K562 (cell line): ENCODE data around the gene DNAJB12. TPM values are rescaled to one million over a fixed set of nuclear protein-coding genes. Genes with fewer than 3 reads are reported as not detected.
A peak's percentile ranks its signal among the peaks of the same experiment; 100 is the strongest.

Experiments used
- ADNP ChIP-seq: fragments of 200-800 bp; sonication (Bioruptor generic); IDR thresholded peaks from 2 replicates; pipeline ENCODE4 v1.6.1; 2016; ENCODE audit warnings: missing genetic modification characterization, missing compliant biosample characterization
- BHLHE40 ChIP-seq: IDR thresholded peaks from 2 replicates; pipeline ENCODE4 v1.6.1; 2011; ENCODE audit warnings: low read length, improper control_type of control experiment
- BRF1 ChIP-seq: IDR thresholded peaks from 3 replicates; pipeline ENCODE4 v1.6.1; 2011; ENCODE audit warnings: borderline replicate concordance, mild to moderate bottlenecking; ENCODE audit not compliant: insufficient read length; ENCODE audit errors: extremely low read depth
- C11orf30 ChIP-seq: fragments of 450-650 bp; IDR thresholded peaks from 2 replicates; pipeline ENCODE4 v1.6.1; 2016; ENCODE audit warnings: low read depth, mild to moderate bottlenecking
- CREM ChIP-seq: IDR thresholded peaks from 2 replicates; pipeline ENCODE4 v1.6.1; 2014; ENCODE audit warnings: antibody characterized with exemption, low read depth
- GABPB1 ChIP-seq: sonication (generic); formaldehyde crosslinking; IDR thresholded peaks from 2 replicates; pipeline ENCODE4 v1.8.0; 2022; ENCODE audit warnings: mild to moderate bottlenecking, missing genetic modification reagents
- LEF1 ChIP-seq: fragments of 450-650 bp; IDR thresholded peaks from 2 replicates; pipeline ENCODE4 v1.6.1; 2016; ENCODE audit warnings: mild to moderate bottlenecking
- MEF2D ChIP-seq: conservative IDR thresholded peaks from 2 replicates; pipeline ENCODE4 v1.6.1; 2016; ENCODE audit warnings: low read depth, missing genetic modification characterization, missing compliant biosample characterization
- NFXL1 ChIP-seq: fragments of 450-650 bp; formaldehyde crosslinking; IDR thresholded peaks from 2 replicates; pipeline ENCODE4 v1.4.0; 2021; ENCODE audit warnings: mild to moderate bottlenecking
- ZKSCAN8 ChIP-seq: fragments of 200-800 bp; sonication (Bioruptor generic); IDR thresholded peaks from 2 replicates; pipeline ENCODE4 v1.6.1; 2016; ENCODE audit warnings: missing genetic modification characterization, missing compliant biosample characterization
- ZNF324 ChIP-seq: fragments of 250-450 bp; sonication (Bioruptor Pico); IDR thresholded peaks from 2 replicates; pipeline ENCODE4 v1.4.0; 2020; ENCODE audit warnings: mild to moderate bottlenecking
- ZZZ3 ChIP-seq: fragments of 450-650 bp; IDR thresholded peaks from 2 replicates; pipeline ENCODE4 v1.6.1; 2016; ENCODE audit warnings: antibody characterized with exemption, mild to moderate bottlenecking, moderate library complexity
- polyA plus RNA-seq, 8 experiments: library from polyadenylated mRNA; depleted of rRNA in 4 of 8; stranded (reverse) in 5 of 8; unstranded in 3 of 8; fragments of >200 nt; fragmentation: Nextera tagmentation in 2 of 8; fragmentation: Illumina TruSeq in 1 of 8; extraction: Ambion mirVana in 2 of 8; extraction: Trizol in 1 of 8; gene quantifications; 2 replicates each; pipeline versions ENCODE4 v1.2.1 to v1.2.3, GENCODE V29; 2011 to 2014; ENCODE audit warnings: inconsistent platforms in 1 of 8, missing spikeins in 1 of 8
- total RNA-seq, 7 experiments: library from RNA; depleted of rRNA in 6 of 7; stranded (reverse); fragments of >200 nt in 6 of 7; fragmentation: Illumina TruSeq in 2 of 7; extraction: Trizol in 2 of 7; gene quantifications; 2 replicates each; pipeline versions ENCODE4 v1.2.1 to v1.2.3, GENCODE V29; 2011 to 2021; ENCODE audit warnings: low replicate concordance in 1 of 7
- TF ChIP-seq, protein P1 (sequence below): sonication (generic); formaldehyde crosslinking; IDR thresholded peaks from 2 replicates; pipeline ENCODE4 v1.4.0; 2020; ENCODE audit warnings: mild to moderate bottlenecking, missing genetic modification reagents
- TF ChIP-seq, protein P2 (sequence below): fragments of 250-450 bp; sonication (Bioruptor Pico); IDR thresholded peaks from 2 replicates; pipeline ENCODE4 v1.4.0; 2020
- TF ChIP-seq, protein P3 (sequence below): fragments of 200-800 bp; sonication (Bioruptor generic); IDR thresholded peaks from 2 replicates; pipeline ENCODE4 v1.6.1; 2016; ENCODE audit warnings: missing genetic modification characterization, missing compliant biosample characterization

The DNAJB12 gene
- total and polyA plus RNA-seq, 9 of the 15 experiments (the other 6 are each of a cell fraction or from before 2014, with no cell fraction given), result 3.5 to 31.5 (median 20.3) TPM

DNA sequence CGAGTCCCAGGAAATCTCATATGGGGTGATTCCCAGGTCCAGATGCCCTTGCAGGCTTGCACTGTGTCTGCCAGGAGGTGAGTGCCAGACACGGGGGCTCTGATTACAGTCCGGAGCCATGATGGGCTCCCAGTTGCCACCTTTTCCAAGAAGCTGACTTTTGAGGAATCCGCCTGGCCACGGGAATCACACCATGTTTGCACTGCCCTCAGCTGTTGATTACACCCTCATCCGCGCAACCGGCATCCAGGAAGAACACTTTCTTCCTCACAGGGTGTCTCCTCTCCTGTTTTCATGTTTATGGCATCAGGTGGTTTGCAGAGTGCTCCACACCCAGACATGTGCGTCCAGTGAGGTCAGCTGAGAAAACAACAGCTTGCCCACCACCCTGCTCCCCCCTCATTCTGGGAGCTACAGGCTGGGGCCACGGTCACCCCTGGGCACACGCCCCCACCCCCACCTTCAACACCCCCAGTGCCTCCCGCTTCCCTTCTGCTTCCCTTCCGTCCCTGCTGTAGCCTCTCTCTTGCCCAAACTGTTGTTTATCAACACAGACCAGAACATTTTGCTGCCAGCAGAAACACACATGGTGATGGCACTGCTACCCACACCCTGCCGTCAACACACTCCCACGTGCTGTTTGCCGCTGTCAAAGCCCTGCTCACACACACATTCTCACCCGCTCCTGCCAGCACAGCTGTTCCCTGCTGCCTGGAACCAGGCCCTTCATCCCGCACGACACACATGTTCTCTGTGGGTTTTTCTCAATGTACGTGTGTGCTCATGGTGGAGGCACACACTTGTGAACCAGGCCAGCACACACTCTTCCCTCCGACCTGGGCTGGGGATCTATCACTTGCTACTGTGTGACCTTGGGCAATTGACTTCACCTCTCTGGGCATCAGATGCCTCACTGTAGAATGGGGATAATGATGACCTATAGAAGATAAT, 45.2 kb downstream of the DNAJB12 start (continued):
- TF ChIP-seq, protein P1, sequence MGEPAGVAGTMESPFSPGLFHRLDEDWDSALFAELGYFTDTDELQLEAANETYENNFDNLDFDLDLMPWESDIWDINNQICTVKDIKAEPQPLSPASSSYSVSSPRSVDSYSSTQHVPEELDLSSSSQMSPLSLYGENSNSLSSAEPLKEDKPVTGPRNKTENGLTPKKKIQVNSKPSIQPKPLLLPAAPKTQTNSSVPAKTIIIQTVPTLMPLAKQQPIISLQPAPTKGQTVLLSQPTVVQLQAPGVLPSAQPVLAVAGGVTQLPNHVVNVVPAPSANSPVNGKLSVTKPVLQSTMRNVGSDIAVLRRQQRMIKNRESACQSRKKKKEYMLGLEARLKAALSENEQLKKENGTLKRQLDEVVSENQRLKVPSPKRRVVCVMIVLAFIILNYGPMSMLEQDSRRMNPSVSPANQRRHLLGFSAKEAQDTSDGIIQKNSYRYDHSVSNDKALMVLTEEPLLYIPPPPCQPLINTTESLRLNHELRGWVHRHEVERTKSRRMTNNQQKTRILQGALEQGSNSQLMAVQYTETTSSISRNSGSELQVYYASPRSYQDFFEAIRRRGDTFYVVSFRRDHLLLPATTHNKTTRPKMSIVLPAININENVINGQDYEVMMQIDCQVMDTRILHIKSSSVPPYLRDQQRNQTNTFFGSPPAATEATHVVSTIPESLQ, result no peak
- TF ChIP-seq, protein P2, sequence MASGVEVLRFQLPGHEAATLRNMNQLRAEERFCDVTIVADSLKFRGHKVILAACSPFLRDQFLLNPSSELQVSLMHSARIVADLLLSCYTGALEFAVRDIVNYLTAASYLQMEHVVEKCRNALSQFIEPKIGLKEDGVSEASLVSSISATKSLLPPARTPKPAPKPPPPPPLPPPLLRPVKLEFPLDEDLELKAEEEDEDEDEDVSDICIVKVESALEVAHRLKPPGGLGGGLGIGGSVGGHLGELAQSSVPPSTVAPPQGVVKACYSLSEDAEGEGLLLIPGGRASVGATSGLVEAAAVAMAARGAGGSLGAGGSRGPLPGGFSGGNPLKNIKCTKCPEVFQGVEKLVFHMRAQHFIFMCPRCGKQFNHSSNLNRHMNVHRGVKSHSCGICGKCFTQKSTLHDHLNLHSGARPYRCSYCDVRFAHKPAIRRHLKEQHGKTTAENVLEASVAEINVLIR (CRISPR knock-in tag), result peak; percentile 65
- no peak for TF ChIP-seq C11orf30
- no peak for TF ChIP-seq CREM
- TF ChIP-seq ZNF324 (CRISPR knock-in tag), result peak; percentile 11; the same call in 1 of the 2 replicates
- TF ChIP-seq, protein P3, sequence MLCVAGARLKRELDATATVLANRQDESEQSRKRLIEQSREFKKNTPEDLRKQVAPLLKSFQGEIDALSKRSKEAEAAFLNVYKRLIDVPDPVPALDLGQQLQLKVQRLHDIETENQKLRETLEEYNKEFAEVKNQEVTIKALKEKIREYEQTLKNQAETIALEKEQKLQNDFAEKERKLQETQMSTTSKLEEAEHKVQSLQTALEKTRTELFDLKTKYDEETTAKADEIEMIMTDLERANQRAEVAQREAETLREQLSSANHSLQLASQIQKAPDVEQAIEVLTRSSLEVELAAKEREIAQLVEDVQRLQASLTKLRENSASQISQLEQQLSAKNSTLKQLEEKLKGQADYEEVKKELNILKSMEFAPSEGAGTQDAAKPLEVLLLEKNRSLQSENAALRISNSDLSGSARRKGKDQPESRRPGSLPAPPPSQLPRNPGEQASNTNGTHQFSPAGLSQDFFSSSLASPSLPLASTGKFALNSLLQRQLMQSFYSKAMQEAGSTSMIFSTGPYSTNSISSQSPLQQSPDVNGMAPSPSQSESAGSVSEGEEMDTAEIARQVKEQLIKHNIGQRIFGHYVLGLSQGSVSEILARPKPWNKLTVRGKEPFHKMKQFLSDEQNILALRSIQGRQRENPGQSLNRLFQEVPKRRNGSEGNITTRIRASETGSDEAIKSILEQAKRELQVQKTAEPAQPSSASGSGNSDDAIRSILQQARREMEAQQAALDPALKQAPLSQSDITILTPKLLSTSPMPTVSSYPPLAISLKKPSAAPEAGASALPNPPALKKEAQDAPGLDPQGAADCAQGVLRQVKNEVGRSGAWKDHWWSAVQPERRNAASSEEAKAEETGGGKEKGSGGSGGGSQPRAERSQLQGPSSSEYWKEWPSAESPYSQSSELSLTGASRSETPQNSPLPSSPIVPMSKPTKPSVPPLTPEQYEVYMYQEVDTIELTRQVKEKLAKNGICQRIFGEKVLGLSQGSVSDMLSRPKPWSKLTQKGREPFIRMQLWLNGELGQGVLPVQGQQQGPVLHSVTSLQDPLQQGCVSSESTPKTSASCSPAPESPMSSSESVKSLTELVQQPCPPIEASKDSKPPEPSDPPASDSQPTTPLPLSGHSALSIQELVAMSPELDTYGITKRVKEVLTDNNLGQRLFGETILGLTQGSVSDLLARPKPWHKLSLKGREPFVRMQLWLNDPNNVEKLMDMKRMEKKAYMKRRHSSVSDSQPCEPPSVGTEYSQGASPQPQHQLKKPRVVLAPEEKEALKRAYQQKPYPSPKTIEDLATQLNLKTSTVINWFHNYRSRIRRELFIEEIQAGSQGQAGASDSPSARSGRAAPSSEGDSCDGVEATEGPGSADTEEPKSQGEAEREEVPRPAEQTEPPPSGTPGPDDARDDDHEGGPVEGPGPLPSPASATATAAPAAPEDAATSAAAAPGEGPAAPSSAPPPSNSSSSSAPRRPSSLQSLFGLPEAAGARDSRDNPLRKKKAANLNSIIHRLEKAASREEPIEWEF, result peak; percentile 85
- TF ChIP-seq BHLHE40, result 0 out of 2 replicates have a peak, but pooled peaks have one; percentile 23
- peak; percentile 49; the same call in 1 of the 2 replicates for TF ChIP-seq GABPB1 (CRISPR knock-in tag)
- TF ChIP-seq MEF2D (tag), result peak; percentile 55; the same call in 1 of the 2 replicates
- TF ChIP-seq NFXL1 (CRISPR knock-in tag), result no peak
- no peak for TF ChIP-seq BRF1
- TF ChIP-seq ZKSCAN8 (CRISPR knock-in tag), result peak; percentile 58
- TF ChIP-seq LEF1, result no peak
- no peak for TF ChIP-seq ZZZ3
- TF ChIP-seq ADNP, result 0 out of 2 replicates have a peak, but pooled peaks have one; percentile 31
